GM23338 (cell line): ENCODE data around the gene SMU1. TPM values are rescaled to one million over a fixed set of nuclear protein-coding genes. Genes with fewer than 3 reads are reported as not detected.

Experiments used
- ATAC-seq: fragments of 200-7000 bp; cut with Tn5 transposase; 3 replicates; pipeline ENCODE4 v1.9.1; 2020
- DNase-seq: peaks from one replicate; pipeline ENCODE4 v3.0.0-alpha.2; 2015; ENCODE audit warnings: low spot score
- H2AFZ ChIP-seq: fragments of 200-600 bp; sonication (generic); 2 replicates; pipeline ENCODE4 v1.8.0; 2016; ENCODE audit warnings: antibody characterized with exemption, mild to moderate bottlenecking, moderate library complexity
- H3F3A ChIP-seq: fragments of 200-600 bp; sonication (generic); replicated peaks from 2 replicates; pipeline ENCODE4 v1.8.0; 2017; ENCODE audit warnings: antibody characterized with exemption, mixed run types, low read depth
- H3K27ac ChIP-seq: fragments of 200-600 bp; sonication (generic); 2 replicates; pipeline ENCODE4 v1.6.1; 2016; ENCODE audit warnings: low read depth
- H3K27me3 ChIP-seq: fragments of 200-600 bp; sonication (generic); 2 replicates; pipeline ENCODE4 v1.8.0; 2016; ENCODE audit warnings: mild to moderate bottlenecking, mixed run types, moderate library complexity; ENCODE audit not compliant: insufficient read depth
- H3K36me3 ChIP-seq: fragments of 200-600 bp; sonication (generic); 2 replicates; pipeline ENCODE4 v1.8.0; 2016; ENCODE audit warnings: mild to moderate bottlenecking; ENCODE audit not compliant: insufficient read depth
- H3K4me1 ChIP-seq: fragments of 200-600 bp; sonication (generic); 2 replicates; pipeline ENCODE4 v1.8.0; 2016; ENCODE audit warnings: mild to moderate bottlenecking, moderate library complexity; ENCODE audit not compliant: insufficient read depth
- H3K4me2 ChIP-seq: fragments of 200-600 bp; sonication (generic); 2 replicates; pipeline ENCODE4 v1.7.1; 2017; ENCODE audit warnings: mixed run types
- H3K4me3 ChIP-seq: fragments of 200-600 bp; sonication (generic); 2 replicates; pipeline ENCODE4 v1.6.1; 2016; ENCODE audit warnings: mixed run types
- H3K79me2 ChIP-seq: fragments of 200-600 bp; sonication (generic); replicated peaks from 2 replicates; pipeline ENCODE4 v1.8.0; 2017; ENCODE audit warnings: mild to moderate bottlenecking; ENCODE audit not compliant: insufficient read depth
- H3K9me2 ChIP-seq: fragments of 200-600 bp; sonication (generic); 2 replicates; pipeline ENCODE4 v1.8.0; 2017; ENCODE audit not compliant: insufficient read depth
- H4K20me1 ChIP-seq: fragments of 200-600 bp; sonication (generic); replicated peaks from 2 replicates; pipeline ENCODE4 v1.8.0; 2017; ENCODE audit warnings: mild to moderate bottlenecking; ENCODE audit not compliant: insufficient read depth
- H3K27ac Mint-ChIP-seq: 2 replicates; pipeline ENCODE4 v1.8.0; 2020; ENCODE audit warnings: inconsistent platforms, mild to moderate bottlenecking, moderate library complexity, mixed read lengths
- H3K27me3 Mint-ChIP-seq: 3 replicates; pipeline ENCODE4 v1.8.0; 2022; ENCODE audit warnings: low read depth, mild to moderate bottlenecking, moderate library complexity, mixed read lengths, inconsistent platforms; ENCODE audit not compliant: insufficient read depth, poor library complexity
- H3K36me3 Mint-ChIP-seq: 3 replicates; pipeline ENCODE4 v1.8.0; 2021; ENCODE audit warnings: low read depth, mild to moderate bottlenecking, inconsistent platforms, moderate library complexity, mixed read lengths
- H3K4me1 Mint-ChIP-seq: 3 replicates; pipeline ENCODE4 v1.8.0; 2020; ENCODE audit warnings: mild to moderate bottlenecking, inconsistent platforms, mixed read lengths
- H3K4me3 Mint-ChIP-seq: 3 replicates; pipeline ENCODE4 v1.8.0; 2021; ENCODE audit warnings: moderate library complexity, mild to moderate bottlenecking, inconsistent platforms, mixed read lengths
- H3K9me3 Mint-ChIP-seq: 3 replicates; pipeline ENCODE4 v1.8.0; 2020; ENCODE audit warnings: moderate library complexity, mild to moderate bottlenecking, inconsistent platforms, mixed read lengths
- JUNB ChIP-seq: IDR thresholded peaks from one replicate; pipeline ENCODE4 v1.6.1; 2016; ENCODE audit warnings: antibody characterized with exemption; ENCODE audit not compliant: unreplicated experiment
- NANOG ChIP-seq: IDR thresholded peaks from 2 replicates; pipeline ENCODE4 v1.6.1; 2016; ENCODE audit warnings: antibody characterized with exemption, borderline replicate concordance
- STAT1 ChIP-seq: IDR thresholded peaks from one replicate; pipeline ENCODE4 v1.6.1; 2016; ENCODE audit warnings: antibody characterized with exemption; ENCODE audit not compliant: unreplicated experiment
- ZNF114 ChIP-seq: fragments of 250-450 bp; sonication (Bioruptor Pico); IDR thresholded peaks from 2 replicates; pipeline ENCODE4 v1.5.0; 2020; ENCODE audit warnings: mild to moderate bottlenecking, moderate library complexity
- ZNF331 ChIP-seq: fragments of 250-450 bp; sonication (Bioruptor Pico); IDR thresholded peaks from 2 replicates; pipeline ENCODE4 v1.5.0; 2020; ENCODE audit warnings: low read depth, mild to moderate bottlenecking, moderate library complexity
- polyA plus RNA-seq: library from polyadenylated mRNA; unstranded; fragments of >200 nt; fragmentation: Nextera tagmentation; extraction: Ambion mirVana; gene quantifications from 2 replicates; pipeline ENCODE4 v1.2.1, GENCODE V29; 2016
- total RNA-seq: library from RNA; depleted of rRNA; stranded (reverse); fragments of >200 nt; shearing (Covaris generic); gene quantifications from 2 replicates; pipeline ENCODE4 v1.2.3, GENCODE V29; 2014
- TF ChIP-seq, protein P1 (sequence below): fragments of 250-450 bp; sonication (Bioruptor Pico); IDR thresholded peaks from 2 replicates; pipeline ENCODE4 v1.5.0; 2020; ENCODE audit warnings: mild to moderate bottlenecking, moderate library complexity

The SMU1 gene
- total and polyA plus RNA-seq, 2 experiments from 2014 or later, result 14.3 to 23.8 TPM

DNA sequence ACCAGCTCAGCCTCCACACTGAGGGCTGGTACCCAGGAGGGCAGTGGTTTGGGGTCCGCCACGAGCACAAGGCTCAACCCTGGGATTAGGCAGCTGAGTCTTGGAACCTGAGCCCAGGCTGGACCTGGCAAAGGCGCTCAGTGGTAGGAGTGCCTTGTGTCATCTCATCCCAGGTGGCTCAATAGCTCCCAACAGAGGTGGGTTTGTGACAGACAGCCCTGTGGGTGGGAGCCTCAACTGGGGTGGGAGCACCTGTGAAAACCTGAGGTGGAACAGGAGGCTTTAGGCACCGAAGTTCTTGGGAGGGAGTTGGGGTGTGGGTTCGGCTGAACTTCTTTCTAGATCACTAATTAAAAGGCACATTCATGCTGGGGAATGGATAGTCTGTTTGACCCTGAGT, 35.2 kb upstream of the SMU1 start (continued):
- TF ChIP-seq, protein P1, sequence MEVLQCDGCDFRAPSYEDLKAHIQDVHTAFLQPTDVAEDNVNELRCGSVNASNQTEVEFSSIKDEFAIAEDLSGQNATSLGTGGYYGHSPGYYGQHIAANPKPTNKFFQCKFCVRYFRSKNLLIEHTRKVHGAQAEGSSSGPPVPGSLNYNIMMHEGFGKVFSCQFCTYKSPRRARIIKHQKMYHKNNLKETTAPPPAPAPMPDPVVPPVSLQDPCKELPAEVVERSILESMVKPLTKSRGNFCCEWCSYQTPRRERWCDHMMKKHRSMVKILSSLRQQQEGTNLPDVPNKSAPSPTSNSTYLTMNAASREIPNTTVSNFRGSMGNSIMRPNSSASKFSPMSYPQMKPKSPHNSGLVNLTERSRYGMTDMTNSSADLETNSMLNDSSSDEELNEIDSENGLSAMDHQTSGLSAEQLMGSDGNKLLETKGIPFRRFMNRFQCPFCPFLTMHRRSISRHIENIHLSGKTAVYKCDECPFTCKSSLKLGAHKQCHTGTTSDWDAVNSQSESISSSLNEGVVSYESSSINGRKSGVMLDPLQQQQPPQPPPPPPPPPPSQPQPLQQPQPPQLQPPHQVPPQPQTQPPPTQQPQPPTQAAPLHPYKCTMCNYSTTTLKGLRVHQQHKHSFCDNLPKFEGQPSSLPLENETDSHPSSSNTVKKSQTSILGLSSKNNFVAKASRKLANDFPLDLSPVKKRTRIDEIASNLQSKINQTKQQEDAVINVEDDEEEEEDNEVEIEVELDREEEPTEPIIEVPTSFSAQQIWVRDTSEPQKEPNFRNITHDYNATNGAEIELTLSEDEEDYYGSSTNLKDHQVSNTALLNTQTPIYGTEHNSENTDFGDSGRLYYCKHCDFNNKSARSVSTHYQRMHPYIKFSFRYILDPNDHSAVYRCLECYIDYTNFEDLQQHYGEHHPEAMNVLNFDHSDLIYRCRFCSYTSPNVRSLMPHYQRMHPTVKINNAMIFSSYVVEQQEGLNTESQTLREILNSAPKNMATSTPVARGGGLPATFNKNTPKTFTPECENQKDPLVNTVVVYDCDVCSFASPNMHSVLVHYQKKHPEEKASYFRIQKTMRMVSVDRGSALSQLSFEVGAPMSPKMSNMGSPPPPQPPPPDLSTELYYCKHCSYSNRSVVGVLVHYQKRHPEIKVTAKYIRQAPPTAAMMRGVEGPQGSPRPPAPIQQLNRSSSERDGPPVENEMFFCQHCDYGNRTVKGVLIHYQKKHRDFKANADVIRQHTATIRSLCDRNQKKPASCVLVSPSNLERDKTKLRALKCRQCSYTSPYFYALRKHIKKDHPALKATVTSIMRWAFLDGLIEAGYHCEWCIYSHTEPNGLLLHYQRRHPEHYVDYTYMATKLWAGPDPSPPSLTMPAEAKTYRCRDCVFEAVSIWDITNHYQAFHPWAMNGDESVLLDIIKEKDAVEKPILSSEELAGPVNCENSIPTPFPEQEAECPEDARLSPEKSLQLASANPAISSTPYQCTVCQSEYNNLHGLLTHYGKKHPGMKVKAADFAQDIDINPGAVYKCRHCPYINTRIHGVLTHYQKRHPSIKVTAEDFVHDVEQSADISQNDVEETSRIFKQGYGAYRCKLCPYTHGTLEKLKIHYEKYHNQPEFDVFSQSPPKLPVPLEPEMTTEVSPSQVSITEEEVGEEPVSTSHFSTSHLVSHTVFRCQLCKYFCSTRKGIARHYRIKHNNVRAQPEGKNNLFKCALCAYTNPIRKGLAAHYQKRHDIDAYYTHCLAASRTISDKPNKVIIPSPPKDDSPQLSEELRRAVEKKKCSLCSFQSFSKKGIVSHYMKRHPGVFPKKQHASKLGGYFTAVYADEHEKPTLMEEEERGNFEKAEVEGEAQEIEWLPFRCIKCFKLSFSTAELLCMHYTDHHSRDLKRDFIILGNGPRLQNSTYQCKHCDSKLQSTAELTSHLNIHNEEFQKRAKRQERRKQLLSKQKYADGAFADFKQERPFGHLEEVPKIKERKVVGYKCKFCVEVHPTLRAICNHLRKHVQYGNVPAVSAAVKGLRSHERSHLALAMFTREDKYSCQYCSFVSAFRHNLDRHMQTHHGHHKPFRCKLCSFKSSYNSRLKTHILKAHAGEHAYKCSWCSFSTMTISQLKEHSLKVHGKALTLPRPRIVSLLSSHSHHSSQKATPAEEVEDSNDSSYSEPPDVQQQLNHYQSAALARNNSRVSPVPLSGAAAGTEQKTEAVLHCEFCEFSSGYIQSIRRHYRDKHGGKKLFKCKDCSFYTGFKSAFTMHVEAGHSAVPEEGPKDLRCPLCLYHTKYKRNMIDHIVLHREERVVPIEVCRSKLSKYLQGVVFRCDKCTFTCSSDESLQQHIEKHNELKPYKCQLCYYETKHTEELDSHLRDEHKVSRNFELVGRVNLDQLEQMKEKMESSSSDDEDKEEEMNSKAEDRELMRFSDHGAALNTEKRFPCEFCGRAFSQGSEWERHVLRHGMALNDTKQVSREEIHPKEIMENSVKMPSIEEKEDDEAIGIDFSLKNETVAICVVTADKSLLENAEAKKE (CRISPR knock-in tag), result no peak
- no peak for TF ChIP-seq JUNB

DNA sequence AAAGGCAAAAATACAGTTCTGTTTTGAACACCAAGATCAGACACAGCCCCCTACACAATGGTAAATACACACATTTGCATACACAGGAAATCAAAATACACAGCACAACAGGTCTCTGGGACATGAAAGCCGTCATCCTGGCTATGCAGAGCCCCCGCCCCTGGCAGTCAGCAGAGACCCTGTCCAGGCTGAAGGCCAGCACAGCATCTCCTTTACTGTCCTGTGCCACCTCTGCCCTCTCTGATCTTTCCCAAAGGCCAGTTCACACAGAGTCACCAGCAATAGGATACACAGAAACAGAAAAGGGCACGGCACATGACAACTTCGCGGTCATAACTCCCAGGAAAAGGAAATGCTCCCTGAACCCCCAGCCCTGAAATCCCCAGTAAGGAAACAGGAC, 34.2 kb upstream of the SMU1 start:
- Histone ChIP-seq H3K4me2 (no peak overlapping the region), H3K9me2 (no peaks in the 10 kb centered on the region), H3K4me3 (no peak overlapping the region), H2AFZ (no peak overlapping the region), H3K27me3 (no peaks in the 10 kb centered on the region), H4K20me1 (no peaks in the 10 kb centered on the region; the same call in 1 of the 2 replicates), H3K4me1 (peaks cover 15% of the 10 kb centered on the region; the same call in 1 of the 2 replicates), H3K27ac (no peak overlapping the region), H3K36me3 (no peaks in the 10 kb centered on the region), H3K79me2 (no peaks in the 10 kb centered on the region), H3F3A (no peaks in the 10 kb centered on the region; the same call in 1 of the 2 replicates)
- H3K36me3 Mint-ChIP-seq, result peaks cover 2% of the 10 kb centered on the region; the same call in 1 of the 3 replicates
- ATAC-seq, result no peak
- peaks cover 38% of the 10 kb centered on the region for H3K4me1 Mint-ChIP-seq
- peaks cover 4% of the 10 kb centered on the region for H3K27me3 Mint-ChIP-seq
- no peak for DNase-seq
- no peak overlapping the region for H3K27ac Mint-ChIP-seq
- no peaks in the 10 kb centered on the region for H3K9me3 Mint-ChIP-seq
- no peak overlapping the region for H3K4me3 Mint-ChIP-seq
- TF ChIP-seq ZNF114 (CRISPR knock-in tag) (no peak), JUNB (no peak), NANOG (no peak), ZNF331 (no peak), STAT1 (no peak)
- TF ChIP-seq, protein P1 (CRISPR knock-in tag), result no peak
